H1 (cell line): ENCODE data around the gene ENAH. TPM values are rescaled to one million over a fixed set of nuclear protein-coding genes. Genes with fewer than 3 reads are reported as not detected.

Experiments
- CHD2 ChIP-seq: IDR thresholded peaks from 2 replicates; pipeline ENCODE4 v1.6.1; 2012; ENCODE audit warnings: low read length, improper control_type of control experiment
- E2F6 ChIP-seq: IDR thresholded peaks from 2 replicates; pipeline ENCODE4 v1.6.1; 2012; ENCODE audit warnings: inconsistent platforms
- HDAC6 ChIP-seq: IDR thresholded peaks from one replicate; pipeline ENCODE4 v1.7.1; 2012; ENCODE audit warnings: low read depth, mild to moderate bottlenecking, inconsistent platforms, low read length, moderate library complexity
- JUND ChIP-seq: IDR thresholded peaks from 2 replicates; pipeline ENCODE4 v1.6.1; 2011; ENCODE audit warnings: mild to moderate bottlenecking, improper control_type of control experiment, low read length
- KDM1A ChIP-seq: fragments of 200-600, 300-600 bp; sonication (generic); IDR thresholded peaks from 2 replicates; pipeline ENCODE4 v1.7.1; 2016; ENCODE audit warnings: mild to moderate bottlenecking, low read length, borderline replicate concordance
- PHF8 ChIP-seq: fragments of 200-600 bp; sonication (generic); conservative IDR thresholded peaks from 2 replicates; pipeline ENCODE4 v1.7.1; 2012; ENCODE audit warnings: low read depth, mild to moderate bottlenecking, inconsistent platforms, low read length, moderate library complexity
- SP4 ChIP-seq: IDR thresholded peaks from 2 replicates; pipeline ENCODE4 v1.6.1; 2012; ENCODE audit warnings: low read length, inconsistent platforms
- ZNF274 ChIP-seq: IDR thresholded peaks from 2 replicates; pipeline ENCODE4 v1.7.0; 2012; ENCODE audit warnings: low read length, borderline replicate concordance; ENCODE audit errors: extremely low read depth
- polyA plus RNA-seq, 7 experiments: library from polyadenylated mRNA; depleted of rRNA in 3 of 7; stranded (reverse) in 5 of 7; unstranded in 2 of 7; fragments of >200 nt in 5 of 7; fragments of 200-250 nt in 2 of 7; gene quantifications; 1 replicate in 5 of 7; 2 replicates in 1 of 7; 4 replicates in 1 of 7; pipeline versions ENCODE4 v1.2.1 to v1.2.3, GENCODE V29; 2011 to 2013; ENCODE audit warnings: missing spikeins in 2 of 7, mixed read lengths in 2 of 7
- total RNA-seq: library from RNA; stranded (reverse); fragmentation: NEBNext Ultra II Directional; extraction: Animal tissue kit (Norgen Biotek cat#: 25700); gene quantifications from 2 replicates; pipeline ENCODE4 v1.2.1, GENCODE V29; 2021

The ENAH gene
- total and polyA plus RNA-seq, 2 of the 8 experiments (the other 6 are each of a cell fraction or from before 2014, with no cell fraction given), result 39.1 to 335 TPM

- no peak for TF ChIP-seq E2F6
- TF ChIP-seq SP4, result no peak
- no peak for TF ChIP-seq KDM1A
- TF ChIP-seq CHD2, result no peak
- TF ChIP-seq HDAC6, result no peak
- no peak for TF ChIP-seq ZNF274
- no peak for TF ChIP-seq PHF8
- no peak for TF ChIP-seq JUND
These were observed 205.8 kb downstream of the ENAH start (continued) for GRCh38 chr1:225446981-225447615.
